ENCODE measurements around the gene IGSF21. TPM values are rescaled to one million over a fixed set of nuclear protein-coding genes. Genes with fewer than 3 reads are reported as not detected.

The IGSF21 gene
- total and polyA plus RNA-seq, 4 donors, result 0.31 to 1.5 (median 0.88) TPM

- Histone ChIP-seq H3K27me3 (ENCODE audit: control insufficient read depth in 4 of 4, insufficient read depth in 4 of 4, low read length in 3 of 4) (peaks cover 0 to 10% (median 0%) of the 10 kb centered on the region in 4 donors), H3K4me1 (ENCODE audit: control insufficient read depth in 4 of 4, insufficient read depth in 4 of 4, low read length in 3 of 4) (no peaks in the 10 kb centered on the region), H3K4me3 (ENCODE audit: low read depth in 1 of 3, low read length in 3 of 3) (no peak overlapping the region), H3K36me3 (ENCODE audit: control insufficient read depth in 4 of 4, insufficient read depth in 3 of 4, low read depth in 1 of 4, low read length in 3 of 4) (no peaks in the 10 kb centered on the region), H3K27ac (ENCODE audit: low read depth in 1 of 2, low read length in 2 of 2) (no peak overlapping the region), H3K9me3 (ENCODE audit: control insufficient read depth in 4 of 4, low read length in 3 of 4) (no peaks in the 10 kb centered on the region), H3K9ac (ENCODE audit: low read depth in 1 of 2, low read length in 2 of 2) (no peak overlapping the region)
- TF ChIP-seq FOXA2 (IDR thresholded peaks at IDR 0.05) (no peak), HNF4G (IDR thresholded peaks at IDR 0.05) (no peak), YY1 (IDR thresholded peaks at IDR 0.05) (no peak), EGR1 (IDR thresholded peaks at IDR 0.05; ENCODE audit: low read depth in 2 of 2) (no peak), JUND (IDR thresholded peaks at IDR 0.05) (no peak), ZBTB33 (IDR thresholded peaks at IDR 0.05) (no peak), GABPA (IDR thresholded peaks at IDR 0.05 in 1 of 2, conservative IDR thresholded peaks at IDR 0.05 in 1 of 2) (no peak), SP1 (IDR thresholded peaks at IDR 0.05) (no peak), HNF4A (conservative IDR thresholded peaks at IDR 0.05) (no peak), MAX (IDR thresholded peaks at IDR 0.05) (no peak), TAF1 (conservative IDR thresholded peaks at IDR 0.05) (no peak), NR2F2 (IDR thresholded peaks at IDR 0.05) (no peak), ATF3 (IDR thresholded peaks at IDR 0.05) (no peak), REST (IDR thresholded peaks at IDR 0.05) (no peak), RXRA (IDR thresholded peaks at IDR 0.05) (no peak), CTCF (IDR thresholded peaks at IDR 0.05; ENCODE audit: low read depth, low read length, missing input control) (no peak), RAD21 (IDR thresholded peaks at IDR 0.05) (no peak), FOXA1 (IDR thresholded peaks at IDR 0.05) (no peak)
- 91% methylated on average over 7 of the region's 7 CpGs for WGBS
- DNase-seq (ENCODE audit: low spot score), result no peak
Observed at GRCh38 chr1:18292531-18292930, 184.9 kb downstream of the IGSF21 start.

Measured in liver (tissue), 9 donors.